Karpas-422 (cell line): ENCODE measurements around the gene BNIPL. TPM values are rescaled to one million over a fixed set of nuclear protein-coding genes. Genes with fewer than 3 reads are reported as not detected.

Experiments
- small RNA-seq: library from RNA; depleted of rRNA; stranded (forward); fragments of <200 nt; gene quantifications from one replicate; pipeline ENCODE3, GENCODE V24; 2014
- total RNA-seq: library from RNA; depleted of rRNA; stranded (reverse); fragments of >200 nt; shearing (Covaris generic); gene quantifications from 2 replicates; pipeline ENCODE4 v1.2.3, GENCODE V29; 2014; ENCODE audit warnings: low replicate concordance; rRNA removed

Gene BNIPL
- total RNA-seq, 1 experiment from 2014 or later, result 0.63 TPM

Small RNA genes lying within 50 kb of the gene (small RNA-seq; reads per million reads assigned to genes)
- not detected for gene RNU6-884P

Other genes with a start within 250 kb of the BNIPL start
- gene CTSK, start 228.3 kb upstream of the BNIPL start, total RNA-seq, result 3.7 and 6.5 TPM in 2 replicates
- 26.7 and 32.0 TPM in 2 replicates for gene ARNT, start 160.0 kb upstream of the BNIPL start, total RNA-seq
- not detected in 2 replicates for gene CTXND2, start 149.4 kb upstream of the BNIPL start, total RNA-seq
- gene SETDB1, start 110.2 kb upstream of the BNIPL start, total RNA-seq, result 47.0 and 60.1 TPM in 2 replicates
- 91.6 and 140 TPM in 2 replicates for gene CERS2, start 61.8 kb upstream of the BNIPL start, total RNA-seq
- gene ANXA9, start 54.3 kb upstream of the BNIPL start, total RNA-seq, result 0.19 and 0.47 TPM in 2 replicates
- gene MINDY1, start 29.7 kb upstream of the BNIPL start, total RNA-seq, result 9.9 and 13.0 TPM in 2 replicates
- gene PRUNE1, start 28.1 kb upstream of the BNIPL start, total RNA-seq, result 28.8 and 35.0 TPM in 2 replicates
- gene C1orf56, start 11.2 kb downstream of the BNIPL start, total RNA-seq, result 2.5 and 4.6 TPM in 2 replicates
- 90.8 and 100 TPM in 2 replicates for gene CDC42SE1, start 23.0 kb downstream of the BNIPL start, total RNA-seq
- 5.3 and 8.3 TPM in 2 replicates for gene MLLT11, start 23.8 kb downstream of the BNIPL start, total RNA-seq
- 6.7 and 6.9 TPM in 2 replicates for gene GABPB2, start 34.2 kb downstream of the BNIPL start, total RNA-seq
- gene SEMA6C, start 110.0 kb downstream of the BNIPL start, total RNA-seq, result 1.4 and 1.6 TPM in 2 replicates
- 29.3 and 30.7 TPM in 2 replicates for gene TNFAIP8L2, start 120.1 kb downstream of the BNIPL start, total RNA-seq
- 2.1 and 6.6 TPM in 2 replicates for gene LYSMD1, start 129.3 kb downstream of the BNIPL start, total RNA-seq
- gene SCNM1, start 129.6 kb downstream of the BNIPL start, total RNA-seq, result 78.9 and 84.1 TPM in 2 replicates
- 0.52 TPM in 1 of 2 replicates, not detected in the other for gene TMOD4, start 139.4 kb downstream of the BNIPL start, total RNA-seq
- gene VPS72, start 153.6 kb downstream of the BNIPL start, total RNA-seq, result 54.4 and 59.8 TPM in 2 replicates
- 72.8 and 75.9 TPM in 2 replicates for gene PIP5K1A, start 162.0 kb downstream of the BNIPL start, total RNA-seq
- 99.7 and 167 TPM in 2 replicates for gene PSMD4, start 218.1 kb downstream of the BNIPL start, total RNA-seq
- 21.3 and 33.5 TPM in 2 replicates for gene ZNF687, start 245.7 kb downstream of the BNIPL start, total RNA-seq